K562 (cell line): ENCODE measurements around the gene FBXO4. TPM values are rescaled to one million over a fixed set of nuclear protein-coding genes. Genes with fewer than 3 reads are reported as not detected.
A peak's percentile ranks its signal among the peaks of the same experiment; 100 is the strongest.

Source experiments
- CBX1 ChIP-seq: sonication (generic); IDR thresholded peaks from 2 replicates; pipeline ENCODE4 v1.6.1; 2016; ENCODE audit warnings: antibody characterized with exemption, low read depth, mild to moderate bottlenecking
- CTBP1 ChIP-seq: fragments of 450-650 bp; IDR thresholded peaks from 2 replicates; pipeline ENCODE4 v1.6.1; 2016; ENCODE audit warnings: borderline replicate concordance
- E2F4 ChIP-seq: sonication (generic); formaldehyde crosslinking; IDR thresholded peaks from 2 replicates; pipeline ENCODE4 v1.8.0; 2022; ENCODE audit warnings: mild to moderate bottlenecking, low read depth, missing genetic modification reagents
- ELF4 ChIP-seq: fragments of 450-650 bp; formaldehyde crosslinking; IDR thresholded peaks from 2 replicates; pipeline ENCODE4 v1.4.0; 2022; ENCODE audit warnings: missing genetic modification characterization
- GTF2B ChIP-seq: IDR thresholded peaks from 2 replicates; pipeline ENCODE4 v1.6.1; 2011; ENCODE audit not compliant: insufficient read length; ENCODE audit errors: extremely low read depth
- HCFC1 ChIP-seq: IDR thresholded peaks from 2 replicates; pipeline ENCODE4 v1.6.1; 2012; ENCODE audit warnings: low read depth, low read length, improper control_type of control experiment
- HEY1 ChIP-seq: fragments of 250-450 bp; sonication (Bioruptor Pico); IDR thresholded peaks from 2 replicates; pipeline ENCODE4 v1.5.0; 2020; ENCODE audit warnings: mild to moderate bottlenecking, moderate library complexity, borderline replicate concordance
- KDM1A ChIP-seq, 2 experiments: fragments of 450-650 bp; IDR thresholded peaks; 2 replicates each; pipeline ENCODE4 v1.6.1; 2016; ENCODE audit warnings: mild to moderate bottlenecking in 2 of 2
- MIER1 ChIP-seq: fragments of 450-650 bp; IDR thresholded peaks from 2 replicates; pipeline ENCODE4 v1.6.1; 2016; ENCODE audit warnings: antibody characterized with exemption, mild to moderate bottlenecking, low read depth
- NR2F6 ChIP-seq: fragments of 450-650 bp; formaldehyde crosslinking; IDR thresholded peaks from 2 replicates; pipeline ENCODE4 v1.4.0; 2020; ENCODE audit warnings: mild to moderate bottlenecking
- PREB ChIP-seq: sonication (generic); formaldehyde crosslinking; IDR thresholded peaks from 2 replicates; pipeline ENCODE4 v1.8.1; 2023; ENCODE audit warnings: mild to moderate bottlenecking, missing genetic modification reagents
- RCOR1 ChIP-seq, 2 experiments: IDR thresholded peaks; 2 replicates each; pipeline ENCODE4 v1.6.1; 2012; ENCODE audit warnings: low read depth in 2 of 2, low read length in 2 of 2, borderline replicate concordance in 1 of 2, improper control_type of control experiment in 1 of 2
- SLC30A9 ChIP-seq: fragments of 250-450 bp; sonication (Bioruptor Pico); IDR thresholded peaks from 2 replicates; pipeline ENCODE4 v1.8.0; 2022; ENCODE audit warnings: mild to moderate bottlenecking, moderate library complexity
- SMC3 ChIP-seq: conservative IDR thresholded peaks from 2 replicates; pipeline ENCODE4 v1.6.1; 2011; ENCODE audit warnings: low read depth, low read length, improper control_type of control experiment; ENCODE audit not compliant: insufficient read depth
- SRSF3 ChIP-seq: fragments of 200-400 bp; formaldehyde crosslinking; IDR thresholded peaks from 2 replicates; pipeline ENCODE4 v1.6.1; 2016; ENCODE audit warnings: mild to moderate bottlenecking, low read length, moderate library complexity; ENCODE audit not compliant: insufficient read depth
- TCF15 ChIP-seq: fragments of 250-450 bp; sonication (Bioruptor Pico); IDR thresholded peaks from 2 replicates; pipeline ENCODE4 v1.8.0; 2022; ENCODE audit warnings: moderate library complexity, mild to moderate bottlenecking, inconsistent platforms
- TCF7 ChIP-seq: sonication (generic); IDR thresholded peaks from 2 replicates; pipeline ENCODE4 v1.6.1; 2016; ENCODE audit warnings: antibody characterized with exemption, borderline replicate concordance
- WHSC1 ChIP-seq: IDR thresholded peaks from one replicate; pipeline ENCODE4 v1.6.1; 2012; ENCODE audit warnings: low read length, control low read depth, inconsistent platforms
- ZNF133 ChIP-seq: fragments of 250-450 bp; sonication (Bioruptor Pico); IDR thresholded peaks from 2 replicates; pipeline ENCODE4 v1.4.0; 2020; ENCODE audit warnings: mild to moderate bottlenecking
- ZNF274 ChIP-seq: IDR thresholded peaks from 2 replicates; pipeline ENCODE4 v1.6.1; 2011; ENCODE audit warnings: low read depth, mild to moderate bottlenecking, low read length, moderate library complexity, borderline replicate concordance
- ZNF695 ChIP-seq: fragments of 450-650 bp; formaldehyde crosslinking; IDR thresholded peaks from 2 replicates; pipeline ENCODE4 v1.4.0; 2020; ENCODE audit warnings: mild to moderate bottlenecking, moderate library complexity
- ZNF77 ChIP-seq: fragments of 250-450 bp; sonication (Bioruptor Pico); IDR thresholded peaks from 2 replicates; pipeline ENCODE4 v1.5.0; 2020
- polyA plus RNA-seq, 8 experiments: library from polyadenylated mRNA; depleted of rRNA in 4 of 8; stranded (reverse) in 5 of 8; unstranded in 3 of 8; fragments of >200 nt; fragmentation: Nextera tagmentation in 2 of 8; fragmentation: Illumina TruSeq in 1 of 8; extraction: Ambion mirVana in 2 of 8; extraction: Trizol in 1 of 8; gene quantifications; 2 replicates each; pipeline versions ENCODE4 v1.2.1 to v1.2.3, GENCODE V29; 2011 to 2014; ENCODE audit warnings: inconsistent platforms in 1 of 8, missing spikeins in 1 of 8
- total RNA-seq, 7 experiments: library from RNA; depleted of rRNA in 6 of 7; stranded (reverse); fragments of >200 nt in 6 of 7; fragmentation: Illumina TruSeq in 2 of 7; extraction: Trizol in 2 of 7; gene quantifications; 2 replicates each; pipeline versions ENCODE4 v1.2.1 to v1.2.3, GENCODE V29; 2011 to 2021; ENCODE audit warnings: low replicate concordance in 1 of 7
- TF ChIP-seq, protein P1 (sequence below): fragments of 450-650 bp; IDR thresholded peaks from 2 replicates; pipeline ENCODE4 v1.7.0; 2016; ENCODE audit warnings: borderline replicate concordance

The FBXO4 gene
- total and polyA plus RNA-seq, 9 of the 15 experiments (the other 6 are each of a cell fraction or from before 2014, with no cell fraction given), result 5.9 to 33.4 (median 19.6) TPM

DNA sequence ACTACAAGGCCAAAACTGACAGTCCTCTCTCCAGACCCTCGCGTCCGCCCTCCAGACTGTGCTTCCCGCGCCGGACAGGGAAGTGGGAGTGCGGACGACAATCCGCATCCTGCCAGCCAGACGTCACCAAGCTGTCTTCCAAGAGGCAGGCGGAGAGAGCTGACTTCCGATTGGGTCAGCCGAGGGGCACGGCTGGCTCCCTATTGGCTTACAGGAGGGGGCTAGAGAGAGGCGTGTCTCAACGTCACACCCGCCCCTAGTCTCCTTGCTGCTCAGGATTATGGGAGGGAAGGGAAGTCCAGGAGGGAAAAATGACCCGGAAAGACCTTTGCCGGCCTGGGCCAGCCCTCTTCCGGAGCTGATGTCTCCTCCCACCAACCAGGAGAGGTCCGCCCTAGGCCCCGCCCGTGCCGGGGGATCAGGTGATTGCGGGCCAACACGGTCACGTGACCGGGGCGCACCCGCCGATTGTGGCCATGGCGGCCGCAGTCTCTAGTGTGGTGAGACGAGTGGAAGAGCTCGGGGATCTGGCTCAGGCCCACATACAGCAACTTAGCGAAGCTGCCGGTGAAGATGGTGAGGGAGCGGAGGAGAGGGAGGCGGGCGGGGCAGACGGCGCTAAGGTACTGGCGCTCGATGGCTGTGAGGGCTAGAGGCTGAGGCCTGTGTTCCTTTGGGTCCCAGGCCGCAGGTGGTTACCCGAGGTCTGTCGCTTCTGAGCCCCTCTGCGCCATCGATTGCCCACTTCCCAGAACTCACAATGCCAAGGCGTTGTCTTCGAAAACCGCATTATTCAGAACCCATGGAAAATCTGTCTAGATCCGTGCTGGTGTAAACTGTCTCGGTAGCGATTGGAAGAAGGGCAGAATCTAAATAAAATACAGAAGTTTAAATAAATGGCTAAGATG lies 20.9 kb upstream of the FBXO4 start, which contains the start of gene RIMOC1 (continued):
- 0 out of 2 replicates have a peak, but pooled peaks have one; percentile 65 for TF ChIP-seq PREB (CRISPR knock-in tag)
- no peak for TF ChIP-seq ZNF133 (CRISPR knock-in tag)
- peak; percentile 85; the same call in 1 of the 2 replicates for TF ChIP-seq NR2F6 (CRISPR knock-in tag)
- TF ChIP-seq SLC30A9, result no peak
- peak; percentile 91; the same call in 1 of the 2 replicates for TF ChIP-seq CBX1
- TF ChIP-seq ELF4 (CRISPR knock-in tag), result peak; percentile 67; the same call in 1 of the 2 replicates
- TF ChIP-seq TCF15 (CRISPR knock-in tag), result no peak
- no peak; the same call in 1 of the 2 replicates for TF ChIP-seq HEY1 (CRISPR knock-in tag)
- peak; percentile 53; the same call in 1 of the 2 replicates for TF ChIP-seq E2F4 (CRISPR knock-in tag)
- no peak for TF ChIP-seq SRSF3
- TF ChIP-seq ZNF77 (CRISPR knock-in tag), result no peak
- 0 out of 2 replicates have a peak, but pooled peaks have one; percentile 22 for TF ChIP-seq MIER1
- no peak for TF ChIP-seq SMC3
- no peak for TF ChIP-seq TCF7
- no peak for TF ChIP-seq WHSC1
- no peak for TF ChIP-seq ZNF274
- TF ChIP-seq RCOR1 (IDR thresholded peaks at IDR 0.05; ENCODE audit: borderline replicate concordance in 1 of 2, low read depth in 2 of 2, low read length in 2 of 2), result no peak; a peak in 2 of 4 replicates
- peak; percentile 61 for TF ChIP-seq HCFC1
- TF ChIP-seq ZNF695 (CRISPR knock-in tag), result no peak
- TF ChIP-seq, protein P1, sequence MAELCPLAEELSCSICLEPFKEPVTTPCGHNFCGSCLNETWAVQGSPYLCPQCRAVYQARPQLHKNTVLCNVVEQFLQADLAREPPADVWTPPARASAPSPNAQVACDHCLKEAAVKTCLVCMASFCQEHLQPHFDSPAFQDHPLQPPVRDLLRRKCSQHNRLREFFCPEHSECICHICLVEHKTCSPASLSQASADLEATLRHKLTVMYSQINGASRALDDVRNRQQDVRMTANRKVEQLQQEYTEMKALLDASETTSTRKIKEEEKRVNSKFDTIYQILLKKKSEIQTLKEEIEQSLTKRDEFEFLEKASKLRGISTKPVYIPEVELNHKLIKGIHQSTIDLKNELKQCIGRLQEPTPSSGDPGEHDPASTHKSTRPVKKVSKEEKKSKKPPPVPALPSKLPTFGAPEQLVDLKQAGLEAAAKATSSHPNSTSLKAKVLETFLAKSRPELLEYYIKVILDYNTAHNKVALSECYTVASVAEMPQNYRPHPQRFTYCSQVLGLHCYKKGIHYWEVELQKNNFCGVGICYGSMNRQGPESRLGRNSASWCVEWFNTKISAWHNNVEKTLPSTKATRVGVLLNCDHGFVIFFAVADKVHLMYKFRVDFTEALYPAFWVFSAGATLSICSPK, result no peak
- peak; percentile 65; the same call in 1 of the 2 replicates for TF ChIP-seq CTBP1
- TF ChIP-seq GTF2B, result peak; percentile 62
- TF ChIP-seq KDM1A (IDR thresholded peaks at IDR 0.05), result no peak
